Heart left ventricle (tissue), 13 donors: ENCODE measurements around the gene LRRC23.

Experiments
- POLR2A ChIP-seq, 2 donors: fragments of 450-650 bp; IDR thresholded peaks; one replicate each; pipeline ENCODE4 v1.6.1; 2017; ENCODE audit warnings: antibody characterized with exemption in 2 of 2, mild to moderate bottlenecking in 2 of 2, moderate library complexity in 2 of 2
- TF ChIP-seq, protein P1 (sequence below), 12 donors: fragments of 200-600 bp; sonication (generic) in 4 of 12; IDR thresholded peaks; one replicate each; pipeline versions ENCODE4 v1.5.0 to v1.8.0; 2018 to 2022; ENCODE audit warnings: antibody characterized with exemption in 12 of 12, mild to moderate bottlenecking in 5 of 12
- donor health status: ischemic (EF 13 %, LVEDD 7.1; RV severe dilation, severe dysfunction).
- donor health status: DM: no; HTN: yes; CAD: no.
- donor health status: DM: no; HTN: no; CAD: no.
- donor health status: ischemic (EF 25% LVEDD 6.9; RV normal size, moderate dysfunction).
- donor health status: ischemic (EF 25% LVEDD 5.7; RV mildly dilated, moderate dysfunction).
- donor health status: ischemic (EF 35%, LVEDD 5.7; RV mildly dilated, moderate dysfunction).
- donor health status: nonischemic (EF 11% LVEDD 7.7; RV severe dilation, severe dysfunction).
- donor health status: DM: yes; HTN: yes; CAD: no.
- donor health status: PGD.
- donor health status: ischemic (EF 29% LVEDD 5.4; RV normal size, mild dysfunction).
- donor health status: nonischemic (EF 23%, LVEDD 6.1; RV moderate dilation, normal function).

DNA sequence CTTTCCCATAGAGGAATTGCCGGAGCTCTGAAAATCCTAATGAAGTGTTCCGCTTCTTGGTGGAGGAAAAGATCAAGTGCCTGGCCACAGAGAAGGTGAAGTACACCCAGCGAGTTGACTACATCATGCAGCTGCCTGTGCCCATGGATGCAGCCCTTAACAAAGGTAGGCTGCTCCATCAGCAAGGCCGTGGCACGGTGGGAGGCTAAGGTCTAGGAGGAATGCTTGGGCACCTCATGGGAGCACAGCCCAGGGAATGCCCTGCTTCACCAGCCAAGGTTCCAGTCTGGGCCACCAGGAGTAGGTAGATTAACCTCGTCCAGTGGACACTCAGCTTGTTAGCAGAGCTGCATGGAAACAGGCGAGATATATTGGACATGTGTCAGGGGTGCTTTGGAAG is 43.7 kb upstream of the LRRC23 start:
- TF ChIP-seq, protein P1, sequence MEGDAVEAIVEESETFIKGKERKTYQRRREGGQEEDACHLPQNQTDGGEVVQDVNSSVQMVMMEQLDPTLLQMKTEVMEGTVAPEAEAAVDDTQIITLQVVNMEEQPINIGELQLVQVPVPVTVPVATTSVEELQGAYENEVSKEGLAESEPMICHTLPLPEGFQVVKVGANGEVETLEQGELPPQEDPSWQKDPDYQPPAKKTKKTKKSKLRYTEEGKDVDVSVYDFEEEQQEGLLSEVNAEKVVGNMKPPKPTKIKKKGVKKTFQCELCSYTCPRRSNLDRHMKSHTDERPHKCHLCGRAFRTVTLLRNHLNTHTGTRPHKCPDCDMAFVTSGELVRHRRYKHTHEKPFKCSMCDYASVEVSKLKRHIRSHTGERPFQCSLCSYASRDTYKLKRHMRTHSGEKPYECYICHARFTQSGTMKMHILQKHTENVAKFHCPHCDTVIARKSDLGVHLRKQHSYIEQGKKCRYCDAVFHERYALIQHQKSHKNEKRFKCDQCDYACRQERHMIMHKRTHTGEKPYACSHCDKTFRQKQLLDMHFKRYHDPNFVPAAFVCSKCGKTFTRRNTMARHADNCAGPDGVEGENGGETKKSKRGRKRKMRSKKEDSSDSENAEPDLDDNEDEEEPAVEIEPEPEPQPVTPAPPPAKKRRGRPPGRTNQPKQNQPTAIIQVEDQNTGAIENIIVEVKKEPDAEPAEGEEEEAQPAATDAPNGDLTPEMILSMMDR (IDR thresholded peaks at IDR 0.05), result no peak
- TF ChIP-seq POLR2A (IDR thresholded peaks at IDR 0.05), result no peak
